Ishikawa (cell line): ENCODE data around the gene LY9.

ENCODE experiments used
- CEBPB ChIP-seq: IDR thresholded peaks from 2 replicates; pipeline ENCODE4 v1.6.1; 2012
- CREB1 ChIP-seq: IDR thresholded peaks from 2 replicates; pipeline ENCODE4 v1.6.1; 2012; ENCODE audit warnings: low read depth
- EGR1 ChIP-seq: IDR thresholded peaks from 2 replicates; pipeline ENCODE4 v1.6.1; 2012
- EP300 ChIP-seq: IDR thresholded peaks from 2 replicates; pipeline ENCODE4 v1.6.1; 2012; ENCODE audit warnings: borderline replicate concordance
- FOXM1 ChIP-seq: IDR thresholded peaks from 2 replicates; pipeline ENCODE4 v1.6.1; 2012; ENCODE audit warnings: low read depth, borderline replicate concordance
- MAX ChIP-seq: IDR thresholded peaks from 2 replicates; pipeline ENCODE4 v1.6.1; 2012
- NFIC ChIP-seq: IDR thresholded peaks from 2 replicates; pipeline ENCODE4 v1.6.1; 2012
- RAD21 ChIP-seq: IDR thresholded peaks from 2 replicates; pipeline ENCODE4 v1.6.1; 2012; ENCODE audit warnings: low read depth
- REST ChIP-seq: IDR thresholded peaks from 2 replicates; pipeline ENCODE4 v1.6.1; 2012; ENCODE audit warnings: low read depth, mild to moderate bottlenecking
- TAF1 ChIP-seq: IDR thresholded peaks from 2 replicates; pipeline ENCODE4 v1.6.1; 2012; ENCODE audit warnings: low read depth, mild to moderate bottlenecking
- TCF12 ChIP-seq: IDR thresholded peaks from 2 replicates; pipeline ENCODE4 v1.6.1; 2012; ENCODE audit warnings: low read depth
- TEAD4 ChIP-seq: IDR thresholded peaks from 2 replicates; pipeline ENCODE4 v1.6.1; 2012
- USF1 ChIP-seq: IDR thresholded peaks from 2 replicates; pipeline ENCODE4 v1.6.1; 2012
- YY1 ChIP-seq: IDR thresholded peaks from 2 replicates; pipeline ENCODE4 v1.6.1; 2012; ENCODE audit warnings: low read depth
- ZBTB7A ChIP-seq: IDR thresholded peaks from 2 replicates; pipeline ENCODE4 v1.6.1; 2012; ENCODE audit warnings: low read depth

The LY9 gene

GRCh38 chr1:160850993-160851392, 55.0 kb downstream of the LY9 start:
- no peak for TF ChIP-seq CEBPB
- no peak for TF ChIP-seq TAF1
- no peak for TF ChIP-seq USF1
- TF ChIP-seq EP300, result no peak

- TF ChIP-seq RAD21, result no peak
- no peak for TF ChIP-seq EGR1
- TF ChIP-seq CEBPB, result no peak
- no peak for TF ChIP-seq ZBTB7A
- no peak for TF ChIP-seq TEAD4
- no peak for TF ChIP-seq YY1
- no peak for TF ChIP-seq REST
Measured at GRCh38 chr1:160853014-160853413, 57.0 kb downstream of the LY9 start.

GRCh38 chr1:160853754-160854153, 57.8 kb downstream of the LY9 start:
- no peak for TF ChIP-seq TCF12
- no peak for TF ChIP-seq ZBTB7A
- TF ChIP-seq TAF1, result no peak
- TF ChIP-seq REST, result no peak
- TF ChIP-seq RAD21, result no peak
- TF ChIP-seq TEAD4, result no peak
- no peak for TF ChIP-seq EP300
- no peak for TF ChIP-seq FOXM1
- TF ChIP-seq CREB1, result no peak
- no peak for TF ChIP-seq YY1
- TF ChIP-seq CEBPB, result no peak
- no peak for TF ChIP-seq USF1
- no peak for TF ChIP-seq EGR1
- TF ChIP-seq NFIC, result no peak

- TF ChIP-seq TEAD4 (no peak), TCF12 (no peak), CREB1 (no peak), EGR1 (no peak), USF1 (no peak), ZBTB7A (no peak), CEBPB (no peak), RAD21 (no peak), TAF1 (no peak), MAX (no peak), YY1 (no peak), REST (no peak), NFIC (no peak), EP300 (no peak), FOXM1 (no peak)
Measured at GRCh38 chr1:160855181-160855981, 59.4 kb downstream of the LY9 start.
